HCEC 1CT (cell line): ENCODE data around the gene ENO2.

Source experiments
- DNase-seq: peaks from one replicate; pipeline ENCODE4 v3.0.0-alpha.2; 2017

Gene ENO2

GRCh38 chr12:6914947-6915788 is 788 bp downstream of the ENO2 start:
- DNase-seq: no peak

- no peak for DNase-seq
Measured at GRCh38 chr12:6915789-6916285, 1.5 kb downstream of the ENO2 start.

- DNase-seq: no peak
Measured at GRCh38 chr12:6916426-6917200, 2.2 kb downstream of the ENO2 start.

DNA sequence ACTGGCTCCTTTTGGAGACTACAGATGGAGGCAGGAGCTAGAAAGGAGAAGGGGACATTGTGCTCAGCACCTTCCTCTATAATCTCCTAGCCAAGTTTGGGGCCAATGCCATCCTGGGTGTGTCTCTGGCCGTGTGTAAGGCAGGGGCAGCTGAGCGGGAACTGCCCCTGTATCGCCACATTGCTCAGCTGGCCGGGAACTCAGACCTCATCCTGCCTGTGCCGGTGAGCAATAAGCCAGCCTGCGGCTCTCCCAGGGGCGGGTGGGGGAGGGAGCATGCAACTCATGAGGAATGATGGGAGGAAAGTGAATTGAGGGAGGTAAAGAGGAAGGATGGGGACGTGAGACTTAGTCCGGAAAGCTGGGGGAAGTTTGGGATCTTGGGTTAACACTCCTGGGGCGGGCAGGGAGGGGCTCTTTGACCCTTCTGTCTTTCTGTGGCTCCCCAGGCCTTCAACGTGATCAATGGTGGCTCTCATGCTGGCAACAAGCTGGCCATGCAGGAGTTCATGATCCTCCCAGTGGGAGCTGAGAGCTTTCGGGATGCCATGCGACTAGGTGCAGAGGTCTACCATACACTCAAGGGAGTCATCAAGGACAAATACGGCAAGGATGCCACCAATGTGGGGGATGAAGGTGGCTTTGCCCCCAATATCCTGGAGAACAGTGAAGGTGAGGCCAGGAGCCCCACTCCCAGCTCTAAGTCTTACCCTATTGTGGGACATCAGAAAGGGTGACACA is 3.3 kb downstream of the ENO2 start:
- DNase-seq: no peak

DNA sequence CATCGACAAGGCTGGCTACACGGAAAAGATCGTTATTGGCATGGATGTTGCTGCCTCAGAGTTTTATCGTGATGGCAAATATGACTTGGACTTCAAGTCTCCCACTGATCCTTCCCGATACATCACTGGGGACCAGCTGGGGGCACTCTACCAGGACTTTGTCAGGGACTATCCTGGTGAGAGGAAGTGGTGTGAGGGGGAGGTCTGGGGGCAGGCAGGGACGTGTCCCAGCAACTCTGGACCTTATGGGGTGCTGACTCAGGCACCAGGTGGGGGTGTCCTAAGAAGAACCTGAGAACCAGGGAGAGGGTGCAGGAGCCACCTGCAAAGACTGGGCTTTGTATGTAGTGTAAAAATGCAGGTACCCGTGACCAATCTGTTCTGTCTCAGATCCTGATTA is 5.2 kb downstream of the ENO2 start:
- no peak for DNase-seq

DNA sequence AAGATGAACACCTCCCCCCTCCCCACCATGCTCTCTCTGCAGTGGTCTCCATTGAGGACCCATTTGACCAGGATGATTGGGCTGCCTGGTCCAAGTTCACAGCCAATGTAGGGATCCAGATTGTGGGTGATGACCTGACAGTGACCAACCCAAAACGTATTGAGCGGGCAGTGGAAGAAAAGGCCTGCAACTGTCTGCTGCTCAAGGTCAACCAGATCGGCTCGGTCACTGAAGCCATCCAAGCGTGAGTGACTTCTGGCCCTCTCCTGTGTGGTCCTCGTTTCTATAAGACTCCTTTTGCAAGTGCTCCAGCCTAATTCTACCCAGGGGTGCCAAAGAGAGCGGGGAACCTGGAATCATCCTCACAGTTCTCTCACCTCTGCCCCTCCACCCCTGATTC is 7.2 kb downstream of the ENO2 start:
- no peak for DNase-seq

DNA sequence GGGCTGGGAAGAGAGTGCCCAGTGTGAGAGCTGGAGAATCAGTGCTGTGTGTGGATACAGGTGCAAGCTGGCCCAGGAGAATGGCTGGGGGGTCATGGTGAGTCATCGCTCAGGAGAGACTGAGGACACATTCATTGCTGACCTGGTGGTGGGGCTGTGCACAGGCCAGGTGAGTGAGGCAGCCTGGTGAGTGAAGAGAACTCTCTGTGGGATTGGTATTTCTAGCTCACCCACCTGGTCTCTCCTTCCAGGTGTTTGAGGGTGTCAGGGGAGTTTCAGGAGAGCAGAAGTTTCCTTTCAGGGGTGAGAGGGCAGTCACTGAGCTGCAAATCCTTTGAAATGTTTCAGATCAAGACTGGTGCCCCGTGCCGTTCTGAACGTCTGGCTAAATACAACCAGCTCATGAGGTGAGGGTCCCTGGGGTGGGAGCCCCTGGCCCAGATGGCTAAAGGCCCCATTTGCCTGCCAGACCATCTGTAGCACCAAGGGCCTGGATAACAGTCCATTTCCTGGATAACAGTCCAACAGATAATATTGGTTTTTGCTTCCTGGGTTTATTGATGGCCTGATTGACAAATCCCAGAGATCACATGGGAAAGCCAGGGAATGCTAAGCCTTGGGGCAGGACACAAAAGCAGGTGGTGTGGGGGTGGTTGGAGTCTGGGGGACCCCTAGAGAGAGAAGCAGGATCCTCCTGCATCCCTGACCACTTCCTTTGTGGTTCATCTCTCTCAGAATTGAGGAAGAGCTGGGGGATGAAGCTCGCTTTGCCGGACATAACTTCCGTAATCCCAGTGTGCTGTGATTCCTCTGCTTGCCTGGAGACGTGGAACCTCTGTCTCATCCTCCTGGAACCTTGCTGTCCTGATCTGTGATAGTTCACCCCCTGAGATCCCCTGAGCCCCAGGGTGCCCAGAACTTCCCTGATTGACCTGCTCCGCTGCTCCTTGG is 7.9 kb downstream of the ENO2 start:
- no peak for DNase-seq

- DNase-seq: no peak
Measured at GRCh38 chr12:6923003-6923732, 8.8 kb downstream of the ENO2 start.

DNA sequence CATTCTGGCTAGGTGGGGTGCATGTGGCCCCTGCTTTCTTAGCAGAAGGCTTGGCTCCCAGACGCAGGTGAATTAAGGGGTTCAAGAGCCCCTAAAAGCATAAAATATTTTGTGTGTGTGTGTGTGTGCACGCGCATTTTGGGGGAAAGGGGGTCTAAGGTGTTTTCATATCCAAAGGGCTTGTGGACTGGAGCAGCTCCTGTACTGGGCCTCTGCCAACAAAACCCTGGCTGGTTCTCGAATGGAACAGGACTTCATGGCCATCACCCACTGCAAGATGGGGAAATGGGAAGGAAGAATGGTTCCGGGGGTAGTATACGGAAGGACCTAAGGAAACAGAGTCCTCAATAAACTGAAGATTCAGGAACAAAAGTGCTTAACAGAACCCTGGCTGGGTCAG is 9.5 kb downstream of the ENO2 start:
- no peak for DNase-seq

DNA sequence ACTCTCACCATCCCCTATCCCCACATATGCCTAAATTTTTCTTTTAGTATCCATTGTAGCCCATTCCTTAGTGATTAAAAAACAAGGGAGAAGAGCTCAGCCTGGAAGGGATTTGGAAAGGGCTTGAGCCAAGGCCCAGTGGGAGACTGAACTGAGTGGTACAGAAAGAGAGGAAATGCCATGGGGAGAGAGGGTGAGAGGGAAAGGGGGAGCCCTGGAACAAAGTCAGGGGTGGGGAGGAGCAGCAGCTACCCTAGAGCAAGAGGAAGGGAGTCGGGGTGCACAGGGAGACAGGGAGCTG is 10.8 kb downstream of the ENO2 start:
- no peak for DNase-seq

- peak; percentile 90 for DNase-seq
Measured at GRCh38 chr12:6925540-6926279, 11.3 kb downstream of the ENO2 start.

DNA sequence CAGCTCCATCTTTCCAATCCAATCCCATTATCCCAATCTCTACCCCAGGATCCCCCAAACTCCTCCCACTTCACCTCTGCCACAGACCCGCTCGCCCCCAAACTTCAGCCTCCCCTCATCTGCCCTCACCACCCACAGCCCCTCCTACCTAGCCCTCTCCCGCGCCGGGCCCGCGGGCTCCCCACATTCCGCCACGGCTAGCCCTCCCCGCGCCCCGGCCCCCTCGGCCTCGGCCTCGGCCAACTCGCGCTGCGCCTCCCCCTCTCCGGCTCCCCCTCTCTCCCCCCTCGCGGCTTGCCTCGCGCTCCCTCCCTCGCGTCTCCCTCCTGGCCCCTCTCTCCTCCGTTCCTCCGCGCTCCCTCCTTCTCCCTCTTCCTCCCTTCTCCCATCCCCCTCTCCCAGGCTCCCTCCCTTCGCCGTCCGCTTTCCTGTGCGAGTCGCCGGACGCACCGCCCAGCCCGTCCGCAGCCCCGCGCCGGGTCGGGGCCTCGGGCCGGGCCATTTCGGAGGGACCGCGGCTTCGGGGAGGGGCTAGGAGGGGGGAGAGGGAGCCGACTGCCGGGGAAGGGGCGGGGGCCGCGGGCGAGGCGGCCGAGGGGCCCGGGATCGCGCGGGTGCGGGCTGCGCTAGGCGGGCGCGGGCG is 13.1 kb downstream of the ENO2 start, which contains the start of gene ATN1:
Gene ATN1, plus strand, starts transcription at position 581 of the 643 bp plus-strand sequence. CDS start 6,043 bp downstream, outside the sequence.
- DNase-seq: peak; percentile 77

GRCh38 chr12:6928022-6928702 is 13.8 kb downstream of the ENO2 start:
- DNase-seq: no peak

GRCh38 chr12:6928703-6929407 is 14.5 kb downstream of the ENO2 start:
- DNase-seq: no peak

DNA sequence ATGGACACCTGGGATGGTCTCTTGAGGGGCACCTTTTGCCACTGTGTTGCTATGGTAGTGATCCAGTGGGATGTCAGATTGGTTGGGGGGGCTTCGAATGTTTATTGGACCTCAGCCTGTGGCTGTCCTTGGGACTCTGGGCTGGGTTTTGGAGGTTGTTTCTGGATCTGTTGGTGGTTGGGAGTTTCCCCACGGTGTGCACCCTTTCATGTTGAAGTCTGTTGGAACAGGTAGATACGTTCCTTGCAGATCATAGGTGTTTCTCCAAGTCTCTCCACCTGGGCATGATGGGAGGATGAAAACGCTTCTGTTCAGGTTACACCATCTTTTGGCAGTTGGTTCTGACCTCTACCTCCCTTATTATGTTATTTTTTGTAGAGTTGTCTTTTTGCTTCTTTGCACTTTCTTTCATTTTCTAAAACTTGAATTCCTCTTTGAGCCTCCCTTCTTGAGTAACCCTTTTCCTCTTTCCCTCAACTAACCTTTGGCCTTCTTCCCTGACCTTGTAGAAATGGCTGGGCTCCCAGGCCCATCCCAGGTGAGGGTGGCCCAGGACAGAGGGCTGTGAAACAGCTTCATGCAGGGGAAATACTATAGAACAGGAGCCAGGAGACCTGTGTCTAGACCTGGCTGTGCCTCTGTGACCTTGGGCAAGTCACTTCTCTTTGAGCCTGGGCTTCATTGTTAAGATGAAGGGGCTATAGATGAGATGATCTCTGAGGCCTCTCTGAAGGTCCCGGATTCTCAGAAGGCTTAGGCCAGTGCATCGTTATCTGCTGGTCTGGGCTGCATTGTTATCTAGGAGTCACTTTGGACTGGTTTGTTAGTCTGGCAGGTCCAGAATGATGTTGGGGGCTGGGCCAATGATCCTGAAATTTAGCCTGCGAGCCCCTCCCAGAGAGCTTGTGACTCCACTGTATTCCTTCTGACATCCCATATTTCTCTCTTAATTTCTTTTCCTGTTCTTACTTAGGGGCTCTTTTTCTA is 15.4 kb downstream of the ENO2 start:
- no peak for DNase-seq

DNA sequence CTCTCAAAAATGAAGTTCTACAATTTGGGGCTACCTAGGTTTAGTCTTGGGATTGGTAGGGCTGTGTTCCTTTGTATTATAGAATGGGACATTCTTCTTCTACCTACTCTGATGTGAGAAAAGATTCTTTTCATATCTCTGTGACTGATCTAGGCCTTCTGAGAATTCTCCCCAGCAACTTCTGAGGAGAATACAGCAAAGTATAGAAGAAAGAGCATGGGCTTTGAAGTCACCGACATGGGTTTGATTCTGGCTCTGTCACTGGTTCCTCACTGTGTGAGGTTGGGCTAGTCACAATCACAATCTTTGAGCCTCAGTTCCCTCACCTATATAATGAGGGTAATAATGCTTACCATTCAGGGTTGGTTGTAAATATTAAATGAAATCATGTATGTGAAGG is 18.4 kb downstream of the ENO2 start:
- DNase-seq: no peak

GRCh38 chr12:6934110-6934509 is 19.7 kb downstream of the ENO2 start:
- no peak for DNase-seq
